Smooth muscle cell of the brain vasculature (primary cell): ENCODE data around the gene PLA2G4C.
"Not testable (repeated sequence)": the region's sequence is repeated elsewhere in the genome, so short reads cannot be mapped to it uniquely, and the experiment has no call there.

ENCODE experiments used
- DNase-seq: peaks from one replicate; pipeline ENCODE4 v3.0.0-alpha.2; 2012; ENCODE audit warnings: low read depth, low spot score

PLA2G4C gene

GRCh38 chr19:48111280-48111679 lies 663 bp upstream of the PLA2G4C start:
- no peak for DNase-seq

GRCh38 chr19:48108997-48109782 lies 1.4 kb downstream of the PLA2G4C start:
- DNase-seq: no peak

- DNase-seq: no peak
Measured at GRCh38 chr19:48103922-48104321, 6.7 kb downstream of the PLA2G4C start.

DNA sequence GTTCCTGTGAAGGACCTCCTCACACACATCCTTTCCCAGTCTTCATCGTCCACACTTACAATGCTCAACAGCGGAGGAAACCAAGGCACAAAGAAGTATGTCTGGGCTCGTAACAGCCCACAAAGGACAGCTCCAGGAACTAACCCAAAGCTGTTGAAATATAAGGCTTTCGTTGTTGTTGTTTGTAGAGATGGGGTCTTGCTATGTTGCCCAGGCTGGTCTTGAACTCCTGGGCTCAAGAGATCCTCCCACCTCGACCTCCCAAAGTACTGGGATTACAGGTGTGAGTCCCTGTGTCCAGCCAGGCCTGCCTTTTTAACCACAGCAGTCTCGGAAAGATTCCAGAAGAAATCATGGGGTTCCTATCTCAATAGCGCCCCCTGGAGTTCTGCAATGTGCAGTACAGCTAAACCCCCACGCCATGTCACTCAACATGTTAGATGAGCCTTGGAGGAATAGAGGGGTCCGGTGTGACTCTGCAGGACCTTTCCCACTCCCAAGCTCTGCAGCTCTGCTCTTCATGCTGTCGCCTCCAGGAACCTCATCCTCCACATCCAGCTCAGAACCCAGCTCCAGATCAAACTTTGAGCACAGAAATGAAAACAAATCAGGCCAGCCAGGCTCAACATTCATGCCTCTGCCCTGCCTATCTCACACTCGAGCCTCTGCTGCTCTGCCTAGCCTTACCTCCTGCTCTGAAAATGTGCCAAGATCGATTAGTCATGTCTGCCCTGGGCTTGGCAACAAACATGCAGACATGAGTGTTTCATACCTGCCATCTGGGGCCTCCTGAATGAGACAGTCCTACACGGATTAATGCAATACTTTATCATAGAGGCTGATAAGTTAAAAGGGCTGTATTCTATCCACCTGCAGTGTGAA lies 7.5 kb downstream of the PLA2G4C start:
- no peak for DNase-seq

DNA sequence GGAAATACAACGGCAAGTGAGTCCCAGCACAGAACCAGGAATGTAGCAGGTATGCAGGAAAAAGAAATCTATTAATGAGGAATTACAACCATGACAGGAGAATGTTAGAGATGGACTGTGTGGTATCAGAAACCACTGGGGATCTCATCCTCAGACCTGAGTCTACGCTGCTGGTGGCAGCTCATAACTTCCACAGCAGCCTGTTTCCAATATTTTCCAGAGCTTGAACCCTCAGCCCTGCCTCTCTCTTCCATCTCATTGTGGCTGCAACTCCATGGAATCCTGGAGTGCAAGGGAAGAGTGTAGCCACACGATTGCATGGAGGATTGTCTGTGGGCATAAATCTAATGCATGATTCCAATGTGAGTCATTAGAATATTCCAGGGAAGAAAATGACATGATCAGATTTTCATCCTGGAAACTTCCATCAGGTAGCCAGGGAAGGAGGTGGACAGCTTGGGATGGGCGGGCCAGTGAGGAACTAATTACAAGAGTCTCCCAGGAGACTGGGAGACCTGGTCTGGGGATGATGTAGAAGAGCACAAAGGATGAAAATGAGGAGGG lies 14.9 kb downstream of the PLA2G4C start:
- DNase-seq: no peak

DNA sequence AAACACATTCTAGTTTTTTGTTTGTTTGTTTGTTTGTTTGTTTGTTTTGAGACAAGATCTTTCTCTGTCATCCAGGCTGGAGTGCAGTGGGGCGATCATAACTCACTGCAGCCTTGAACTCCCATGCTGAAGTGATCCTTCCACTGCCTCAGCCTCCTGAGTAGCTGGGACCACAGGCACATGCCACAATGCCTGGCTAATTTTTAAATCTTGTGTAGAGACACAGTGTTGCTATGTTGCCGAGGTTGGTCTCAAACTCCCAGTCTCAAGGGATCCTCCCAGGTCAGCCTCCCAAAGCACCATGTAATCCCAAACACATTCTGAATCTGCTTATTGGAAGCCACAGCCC lies 15.8 kb downstream of the PLA2G4C start:
- DNase-seq: no peak

- no peak for DNase-seq
Measured at GRCh38 chr19:48094129-48094854, 16.3 kb downstream of the PLA2G4C start.

- peak; percentile 57 for DNase-seq
Measured at GRCh38 chr19:48091111-48091718, 19.4 kb downstream of the PLA2G4C start.

GRCh38 chr19:48090281-48090802 lies 20.3 kb downstream of the PLA2G4C start:
- DNase-seq: no peak

DNA sequence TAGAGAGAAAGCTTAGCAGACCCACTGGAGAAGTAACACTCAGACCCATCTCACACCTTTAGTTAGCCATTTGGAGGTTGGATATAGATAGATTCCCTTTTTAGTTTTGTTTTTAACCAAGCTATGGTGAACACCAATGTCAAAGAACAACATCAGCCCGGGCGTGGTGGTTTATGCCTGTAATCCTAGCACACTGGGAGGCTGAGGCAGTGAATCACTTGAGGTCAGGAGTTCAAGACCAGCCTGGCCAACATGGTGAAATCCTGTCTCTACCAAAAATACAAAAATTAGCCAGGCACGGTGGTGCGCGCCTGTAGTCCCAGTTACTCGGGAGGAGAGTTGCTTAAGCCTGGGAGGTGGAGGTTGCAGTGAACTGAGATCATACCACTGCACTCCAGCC lies 21.6 kb downstream of the PLA2G4C start:
- not testable (repeated sequence) for DNase-seq

DNA sequence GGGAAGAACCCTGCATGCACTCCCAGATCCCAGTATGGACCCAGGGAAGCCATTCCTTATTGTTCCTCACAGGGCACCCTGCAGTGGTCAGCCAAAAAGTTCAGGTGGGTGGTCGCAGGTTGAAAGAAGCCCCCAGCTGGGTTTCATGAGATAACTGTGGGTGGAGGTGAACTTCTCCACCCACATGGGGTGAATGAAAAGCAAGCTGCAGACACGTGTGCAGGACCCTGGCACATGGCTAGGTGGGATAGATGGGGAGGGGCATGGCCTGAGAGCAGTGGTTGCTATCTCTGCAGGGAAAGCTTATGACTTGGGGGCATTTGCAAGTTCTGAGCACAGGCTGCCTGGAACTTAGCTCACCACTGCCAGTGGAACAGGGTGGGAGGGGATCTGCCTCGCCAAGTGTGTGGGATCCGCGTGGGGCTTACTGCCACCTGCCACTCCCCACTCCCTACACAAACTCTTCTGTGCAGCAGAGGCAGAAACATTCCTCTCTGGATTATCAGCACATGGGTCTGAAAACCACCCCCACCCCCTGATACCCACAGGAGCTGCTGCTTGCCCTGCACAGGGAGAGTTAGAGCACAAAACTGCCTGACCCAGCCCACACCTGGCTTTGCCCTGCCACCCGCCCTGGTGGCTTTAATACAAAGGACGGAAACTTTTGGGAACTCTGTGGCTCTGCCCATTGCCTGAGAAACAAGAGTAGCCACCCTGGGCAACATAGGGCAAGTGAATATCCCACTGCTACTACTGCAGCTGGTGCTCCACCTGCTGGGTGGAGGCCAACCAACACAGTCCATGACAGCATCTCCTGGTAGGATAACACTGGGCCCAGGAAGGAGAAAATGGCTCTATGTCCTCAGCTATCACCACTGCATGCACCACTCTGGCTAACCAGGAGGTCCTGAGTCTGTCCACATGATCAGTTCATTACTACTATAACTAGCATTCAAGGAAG lies 24.4 kb downstream of the PLA2G4C start:
- DNase-seq: no peak

GRCh38 chr19:48085076-48085475 lies 25.5 kb downstream of the PLA2G4C start:
- no peak for DNase-seq

GRCh38 chr19:48081106-48081505 lies 29.5 kb downstream of the PLA2G4C start:
- DNase-seq: no peak

- DNase-seq: not testable (repeated sequence)
Measured at GRCh38 chr19:48070177-48070769, 40.3 kb downstream of the PLA2G4C start.

- no peak for DNase-seq
Measured at GRCh38 chr19:48069435-48069834, 41.2 kb downstream of the PLA2G4C start.

DNA sequence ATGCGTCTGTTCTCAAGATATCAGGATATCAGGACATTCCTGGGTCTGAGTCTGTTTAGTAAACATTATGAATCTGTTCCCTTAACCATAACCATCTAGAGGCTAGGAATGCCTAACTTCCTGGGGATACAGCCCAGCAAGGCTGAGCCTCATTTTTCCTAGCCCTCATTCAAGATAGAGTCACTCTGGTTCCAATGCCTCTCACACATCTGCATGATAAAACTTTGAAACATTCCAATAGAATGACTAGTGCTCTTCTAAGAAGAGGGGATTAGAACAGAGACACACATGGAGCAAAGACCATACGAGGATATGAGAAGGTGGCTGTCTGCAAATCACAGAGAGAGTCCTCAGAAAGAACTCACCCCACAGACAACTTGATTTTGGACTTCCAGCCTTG lies 46.1 kb downstream of the PLA2G4C start:
- DNase-seq: no peak

DNA sequence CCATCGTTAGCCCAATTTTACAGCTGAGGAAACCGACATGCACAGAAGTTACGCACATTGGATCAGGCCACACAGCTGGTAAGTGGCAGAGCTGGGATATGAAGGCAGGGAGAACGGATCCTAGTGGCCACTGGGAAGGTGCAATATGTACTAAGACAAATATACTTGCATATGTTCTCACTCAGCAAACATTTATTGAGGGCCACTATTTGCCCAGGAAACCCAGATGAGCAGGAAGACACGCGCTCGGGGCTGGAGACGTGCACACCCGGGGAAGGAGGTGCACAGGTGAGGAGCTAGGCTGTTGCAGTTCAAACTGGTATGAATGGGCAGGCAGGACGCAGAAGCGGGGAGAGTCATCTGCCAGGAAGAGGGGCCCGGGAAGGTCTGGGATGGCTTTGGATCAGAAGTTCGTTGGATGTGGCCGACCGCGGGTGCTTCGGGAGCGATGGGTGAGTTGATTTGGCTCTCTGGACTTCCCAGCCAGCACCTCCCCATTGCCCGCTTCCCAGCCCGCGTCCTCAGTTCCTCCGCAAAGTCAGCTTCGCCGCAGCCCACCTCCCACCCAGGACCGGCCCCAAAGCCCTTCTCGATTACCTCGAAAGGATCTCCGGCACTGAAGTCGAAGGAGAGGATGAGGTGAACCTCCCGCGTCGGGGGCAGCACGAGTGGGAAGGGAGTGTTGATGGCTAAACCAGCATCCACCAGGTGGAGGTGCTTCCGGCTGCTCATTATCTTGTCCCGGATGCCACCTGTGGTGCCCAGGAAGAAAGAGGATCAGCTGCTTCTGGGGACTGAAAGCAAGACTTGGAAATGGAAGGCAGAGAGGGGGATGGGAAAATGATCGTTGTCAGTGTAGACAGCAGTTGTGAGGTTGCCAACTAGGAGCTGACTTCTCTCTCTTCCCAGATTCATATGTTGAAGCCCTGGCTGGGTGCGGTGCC lies 48.9 kb downstream of the PLA2G4C start:
- DNase-seq: no peak

GRCh38 chr19:48060381-48060780 lies 50.2 kb downstream of the PLA2G4C start:
- no peak for DNase-seq
